Measurements from ENCODE around the gene TXNRD1.
"Not testable (repeated sequence)": the region's sequence is repeated elsewhere in the genome, so short reads cannot be mapped to it uniquely, and the experiment has no call there.

The TXNRD1 gene

GRCh38 chr12:104317538-104318210 is 102.1 kb downstream of the TXNRD1 start:
- H3K27ac Mint-ChIP-seq = no peak overlapping the region
- H3K27me3 Mint-ChIP-seq (ENCODE audit: low read depth) = no peaks in the 10 kb centered on the region
- H3K4me1 Mint-ChIP-seq = no peaks in the 10 kb centered on the region
- TF ChIP-seq, protein P1, sequence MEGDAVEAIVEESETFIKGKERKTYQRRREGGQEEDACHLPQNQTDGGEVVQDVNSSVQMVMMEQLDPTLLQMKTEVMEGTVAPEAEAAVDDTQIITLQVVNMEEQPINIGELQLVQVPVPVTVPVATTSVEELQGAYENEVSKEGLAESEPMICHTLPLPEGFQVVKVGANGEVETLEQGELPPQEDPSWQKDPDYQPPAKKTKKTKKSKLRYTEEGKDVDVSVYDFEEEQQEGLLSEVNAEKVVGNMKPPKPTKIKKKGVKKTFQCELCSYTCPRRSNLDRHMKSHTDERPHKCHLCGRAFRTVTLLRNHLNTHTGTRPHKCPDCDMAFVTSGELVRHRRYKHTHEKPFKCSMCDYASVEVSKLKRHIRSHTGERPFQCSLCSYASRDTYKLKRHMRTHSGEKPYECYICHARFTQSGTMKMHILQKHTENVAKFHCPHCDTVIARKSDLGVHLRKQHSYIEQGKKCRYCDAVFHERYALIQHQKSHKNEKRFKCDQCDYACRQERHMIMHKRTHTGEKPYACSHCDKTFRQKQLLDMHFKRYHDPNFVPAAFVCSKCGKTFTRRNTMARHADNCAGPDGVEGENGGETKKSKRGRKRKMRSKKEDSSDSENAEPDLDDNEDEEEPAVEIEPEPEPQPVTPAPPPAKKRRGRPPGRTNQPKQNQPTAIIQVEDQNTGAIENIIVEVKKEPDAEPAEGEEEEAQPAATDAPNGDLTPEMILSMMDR (IDR thresholded peaks at IDR 0.05; ENCODE audit: unreplicated experiment in 3 of 3) = no peak
- H3K9me3 Mint-ChIP-seq = no peaks in the 10 kb centered on the region
- peaks cover 76% of the 10 kb centered on the region for H3K36me3 Mint-ChIP-seq (ENCODE audit: low read depth)
- no peak overlapping the region for H3K4me3 Mint-ChIP-seq

DNA sequence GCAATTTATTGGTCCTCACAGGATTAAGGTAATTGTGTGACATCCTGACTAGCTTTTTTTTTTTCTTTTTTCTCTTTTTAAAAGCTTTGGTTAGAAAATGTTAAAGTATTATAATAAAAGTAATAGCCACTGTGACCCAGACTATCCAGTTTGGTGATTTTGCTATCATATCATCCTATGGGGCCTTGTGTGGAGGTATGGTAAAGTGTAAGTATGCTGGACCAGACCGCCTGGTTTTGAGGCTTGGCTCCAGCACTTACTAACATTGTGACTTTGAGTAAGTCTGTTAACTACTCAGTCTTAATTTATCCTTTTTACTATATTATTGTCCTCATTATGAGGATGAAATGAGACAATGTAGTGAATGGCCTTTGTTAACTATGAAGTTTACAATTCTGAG is 103.4 kb downstream of the TXNRD1 start:
- H3K36me3 Mint-ChIP-seq (ENCODE audit: low read depth) = peaks cover 70% of the 10 kb centered on the region
- H3K9me3 Mint-ChIP-seq = no peaks in the 10 kb centered on the region
- no peaks in the 10 kb centered on the region for H3K4me1 Mint-ChIP-seq
- no peaks in the 10 kb centered on the region for H3K27me3 Mint-ChIP-seq (ENCODE audit: low read depth)
- H3K4me3 Mint-ChIP-seq = no peak overlapping the region
- no peak overlapping the region for H3K27ac Mint-ChIP-seq
- TF ChIP-seq, protein P1 (IDR thresholded peaks at IDR 0.05; ENCODE audit: unreplicated experiment in 3 of 3) = no peak

DNA sequence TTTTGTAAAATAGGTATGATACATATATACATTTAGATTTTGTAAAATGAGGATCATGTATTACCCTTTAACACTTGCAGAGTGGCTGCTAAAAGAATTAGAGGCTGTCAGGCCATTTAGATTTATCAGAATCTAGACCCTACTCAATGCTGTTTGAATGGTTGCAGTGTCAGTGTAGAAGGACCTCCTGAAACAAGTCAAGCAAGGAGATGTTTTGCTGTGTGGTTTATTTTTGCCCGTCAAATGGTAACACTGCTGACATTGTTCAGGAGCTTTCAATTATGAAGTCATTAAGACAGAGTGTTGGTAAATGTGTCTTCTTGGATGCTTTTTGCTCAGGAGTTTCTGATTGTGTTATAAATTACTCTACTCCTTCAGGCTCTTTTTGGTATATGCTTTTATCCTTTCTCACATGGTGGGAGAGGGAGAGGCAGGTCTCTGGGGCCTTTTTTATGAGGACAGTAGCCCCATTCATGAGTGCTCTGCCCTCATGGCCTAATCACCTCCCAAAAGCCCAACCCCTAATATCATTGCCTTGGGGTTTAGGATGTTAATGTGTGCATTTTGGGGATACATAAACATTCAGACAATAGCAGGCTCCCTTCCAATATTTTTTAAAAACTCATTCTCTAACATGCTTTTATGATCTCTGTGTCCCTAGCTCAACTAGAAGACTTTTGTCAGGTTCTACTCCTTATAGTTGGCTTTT is 104.5 kb downstream of the TXNRD1 start:
- Mint-ChIP-seq H3K4me1 (no peaks in the 10 kb centered on the region), H3K27me3 (ENCODE audit: low read depth) (no peaks in the 10 kb centered on the region), H3K27ac (no peak overlapping the region), H3K4me3 (no peak overlapping the region), H3K9me3 (peaks cover 3% of the 10 kb centered on the region), H3K36me3 (ENCODE audit: low read depth) (peaks cover 77% of the 10 kb centered on the region)
- TF ChIP-seq, protein P1 (IDR thresholded peaks at IDR 0.05; ENCODE audit: unreplicated experiment in 3 of 3) = no peak

DNA sequence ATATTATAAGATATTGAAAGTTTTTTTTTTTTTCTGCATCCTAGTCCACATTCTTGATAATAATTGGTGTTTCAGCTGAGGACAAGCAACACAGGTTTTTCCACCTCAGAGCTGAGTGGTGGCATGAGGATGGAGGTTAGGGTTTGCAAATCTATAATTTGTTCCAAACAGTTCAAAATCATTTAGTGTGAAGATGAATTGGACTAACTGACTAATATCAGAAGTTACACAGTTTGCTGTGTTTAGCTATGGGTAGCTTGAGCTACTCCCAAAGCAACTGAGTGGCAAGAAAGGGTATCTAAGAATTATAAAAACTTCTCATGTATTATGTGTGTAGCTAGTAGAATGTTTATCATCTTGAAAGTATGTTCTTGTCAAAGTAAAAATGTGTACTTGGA is 105.0 kb downstream of the TXNRD1 start:
- TF ChIP-seq, protein P1 (IDR thresholded peaks at IDR 0.05; ENCODE audit: unreplicated experiment in 3 of 3) = no peak
- H3K36me3 Mint-ChIP-seq (ENCODE audit: low read depth) = peaks cover 75% of the 10 kb centered on the region
- H3K4me1 Mint-ChIP-seq = no peaks in the 10 kb centered on the region
- H3K9me3 Mint-ChIP-seq = peaks cover 3% of the 10 kb centered on the region
- H3K27ac Mint-ChIP-seq = no peak overlapping the region
- no peaks in the 10 kb centered on the region for H3K27me3 Mint-ChIP-seq (ENCODE audit: low read depth)
- H3K4me3 Mint-ChIP-seq = no peak overlapping the region

DNA sequence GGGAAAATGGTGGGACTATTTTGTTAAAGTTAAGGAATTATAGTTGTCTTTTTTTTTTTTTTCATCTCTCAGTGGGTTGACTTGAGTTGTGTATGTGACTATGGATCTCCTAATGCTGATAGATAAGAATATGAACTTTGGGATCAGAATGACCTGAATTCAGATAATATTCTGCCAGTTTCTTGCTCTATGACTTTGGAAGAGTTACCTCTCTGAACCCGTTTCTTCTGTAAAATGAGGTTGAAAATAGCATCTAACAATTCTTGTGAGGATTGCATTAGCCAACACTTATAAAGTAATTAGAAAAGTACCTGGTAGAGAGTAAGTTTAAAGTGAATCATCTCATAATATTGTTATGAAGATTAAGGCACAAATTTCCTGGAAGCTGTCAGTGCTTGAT is 106.4 kb downstream of the TXNRD1 start:
- no peaks in the 10 kb centered on the region for H3K27me3 Mint-ChIP-seq (ENCODE audit: low read depth)
- no peak overlapping the region for H3K4me3 Mint-ChIP-seq
- no peaks in the 10 kb centered on the region for H3K4me1 Mint-ChIP-seq

GRCh38 chr12:104322533-104322932 is 107.0 kb downstream of the TXNRD1 start:
- H3K9me3 Mint-ChIP-seq = not testable (repeated sequence)

More for the DNA sequence above, 106.4 kb downstream of the TXNRD1 start:
- Mint-ChIP-seq H3K9me3 (peaks cover 3% of the 10 kb centered on the region), H3K36me3 (ENCODE audit: low read depth) (peaks cover 71% of the 10 kb centered on the region), H3K27ac (no peak overlapping the region)
- TF ChIP-seq, protein P1 (IDR thresholded peaks at IDR 0.05; ENCODE audit: unreplicated experiment in 3 of 3) = no peak

More at GRCh38 chr12:104322533-104322932, 107.0 kb downstream of the TXNRD1 start:
- not testable (repeated sequence) for H3K27ac Mint-ChIP-seq; H3K27me3 Mint-ChIP-seq (ENCODE audit: low read depth); H3K4me1 Mint-ChIP-seq; H3K4me3 Mint-ChIP-seq
- H3K36me3 Mint-ChIP-seq (ENCODE audit: low read depth) = peaks cover 74% of the 10 kb centered on the region
